ENCODE results near the gene GP5.

GP5 gene

GRCh38 chr3:194346621-194347020 is 52.4 kb downstream of the GP5 start:
- DNase-seq, result no peak

- no peak for DNase-seq
Measured at GRCh38 chr3:194346035-194346434, 53.0 kb downstream of the GP5 start.

All from NCI-H187 (cell line).